HG03196 (cell line): Measurements from ENCODE around the gene PCK2.

Experiments
- ATAC-seq: cut with Tn5 transposase; IDR thresholded peaks from one replicate; pipeline ENCODE4 v1.9.1; 2021; ENCODE audit not compliant: unreplicated experiment

Gene PCK2

DNA sequence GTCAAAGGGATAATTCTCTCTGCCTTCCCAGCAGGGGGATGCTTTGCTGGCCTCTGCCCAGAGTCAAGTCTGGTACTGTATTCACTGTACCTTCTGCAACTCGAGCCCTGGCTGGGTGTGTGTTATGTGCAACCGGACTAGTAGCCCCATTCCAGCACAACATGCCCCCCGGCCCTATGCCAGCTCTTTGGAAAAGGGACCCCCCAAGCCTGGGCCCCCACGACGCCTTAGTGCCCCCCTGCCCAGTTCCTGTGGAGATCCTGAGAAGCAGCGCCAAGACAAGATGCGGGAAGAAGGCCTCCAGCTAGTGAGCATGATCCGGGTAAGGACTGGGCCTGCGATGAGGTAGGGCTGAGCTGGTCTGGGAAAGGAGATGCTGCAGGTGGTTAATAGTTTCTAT lies 56.5 kb downstream of the PCK2 start:
- no peak for ATAC-seq

GRCh38 chr14:24150993-24151392 lies 56.9 kb downstream of the PCK2 start:
- ATAC-seq = no peak

- ATAC-seq = no peak
Observed at GRCh38 chr14:24151404-24152080, 57.4 kb downstream of the PCK2 start.
